GM19043 (cell line): ENCODE results near the gene NFYC.
"Not testable (repeated sequence)": the region's sequence is repeated elsewhere in the genome, so short reads cannot be mapped to it uniquely, and the experiment has no call there.

Source experiments
- ATAC-seq: cut with Tn5 transposase; IDR thresholded peaks from one replicate; pipeline ENCODE4 v1.9.1; 2021; ENCODE audit warnings: low read depth; ENCODE audit not compliant: unreplicated experiment

Gene NFYC

GRCh38 chr1:40704817-40705733 lies 13.6 kb downstream of the NFYC start:
- no peak for ATAC-seq

GRCh38 chr1:40706626-40707025 lies 15.1 kb downstream of the NFYC start:
- ATAC-seq: no peak

DNA sequence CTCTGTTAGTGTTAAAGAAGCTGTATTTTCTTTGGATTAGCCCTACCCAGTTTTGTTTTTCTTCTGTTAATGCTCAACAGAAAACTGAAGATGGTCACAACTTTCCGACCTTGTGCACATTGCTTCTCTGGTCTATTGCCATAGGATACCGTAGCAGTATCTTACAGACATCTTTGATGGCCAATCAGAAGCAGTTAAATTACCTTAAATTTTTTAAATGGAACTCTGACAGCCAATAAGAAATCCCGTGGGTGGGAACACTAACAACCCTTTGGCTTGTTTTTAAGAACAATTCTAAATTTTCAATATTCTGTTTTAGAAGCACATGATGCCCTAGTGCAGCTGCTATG lies 17.2 kb downstream of the NFYC start:
- peak; percentile 70 for ATAC-seq

GRCh38 chr1:40709100-40709801 lies 17.7 kb downstream of the NFYC start:
- peak; percentile 88 for ATAC-seq

DNA sequence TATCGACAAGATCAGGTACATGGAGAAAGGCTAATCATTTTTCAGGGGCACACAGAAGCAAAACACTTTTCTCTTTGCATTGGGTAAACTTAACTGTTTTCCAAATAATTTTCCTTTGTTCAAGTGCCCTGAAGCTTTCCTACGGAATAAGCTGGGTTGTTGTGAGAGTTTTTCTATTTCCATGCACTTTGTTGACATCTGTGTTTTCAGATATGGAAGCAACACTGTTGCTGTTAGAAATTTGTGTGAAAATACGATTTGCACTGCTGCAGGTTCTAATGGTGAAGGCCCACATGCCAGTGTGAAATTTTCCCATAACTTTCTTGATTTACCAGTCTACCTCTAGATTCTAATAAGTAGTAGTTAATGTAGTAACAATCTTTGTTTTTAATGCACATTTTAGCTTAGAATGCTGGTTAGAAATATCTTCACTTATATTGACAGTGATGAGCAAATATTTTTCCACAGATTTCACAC lies 18.3 kb downstream of the NFYC start:
- ATAC-seq: no peak

GRCh38 chr1:40710581-40711315 lies 19.2 kb downstream of the NFYC start:
- ATAC-seq: no peak

DNA sequence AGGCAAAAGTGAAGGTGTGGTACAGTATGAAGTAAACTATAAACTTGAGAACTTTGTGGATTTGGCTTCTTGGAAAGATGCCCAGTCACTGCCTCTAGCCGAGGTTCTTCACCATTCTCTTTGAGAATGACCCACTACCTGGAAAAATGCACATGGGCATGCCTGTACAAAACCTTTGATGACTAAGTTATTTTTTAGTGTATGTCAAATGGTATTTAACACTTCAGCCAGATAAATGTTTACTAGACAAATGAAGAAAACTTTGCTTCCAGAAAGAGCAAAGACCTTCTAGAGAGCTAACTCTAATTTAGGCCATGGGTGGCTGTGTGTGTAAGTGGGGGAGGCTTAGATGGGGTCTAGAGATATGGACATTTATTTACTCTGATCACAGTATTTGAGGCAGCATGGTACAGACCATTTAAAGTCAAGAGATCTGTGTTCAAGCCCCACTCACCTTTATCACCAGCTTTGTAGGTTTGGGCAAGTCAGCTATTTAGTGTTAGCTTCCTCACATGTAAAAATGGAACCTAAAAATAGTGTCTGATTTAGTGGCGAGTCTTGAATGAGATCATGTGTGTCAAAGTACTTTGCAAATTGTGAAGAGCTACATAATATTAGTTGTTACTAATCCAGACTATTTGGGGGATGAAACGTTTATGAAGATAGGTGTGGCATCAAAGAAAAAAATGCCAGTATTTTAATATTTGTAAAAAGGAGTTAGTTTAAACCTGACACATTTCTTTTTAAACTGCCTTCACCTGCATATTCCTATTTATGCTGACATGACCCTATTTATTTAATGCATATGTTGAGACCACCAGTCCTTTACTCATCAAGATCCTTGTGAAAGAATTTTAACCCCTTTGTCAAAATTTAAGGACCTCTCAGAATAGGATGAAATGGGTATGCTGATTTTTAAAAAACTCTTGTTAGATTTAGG lies 20.2 kb downstream of the NFYC start:
- no peak for ATAC-seq

DNA sequence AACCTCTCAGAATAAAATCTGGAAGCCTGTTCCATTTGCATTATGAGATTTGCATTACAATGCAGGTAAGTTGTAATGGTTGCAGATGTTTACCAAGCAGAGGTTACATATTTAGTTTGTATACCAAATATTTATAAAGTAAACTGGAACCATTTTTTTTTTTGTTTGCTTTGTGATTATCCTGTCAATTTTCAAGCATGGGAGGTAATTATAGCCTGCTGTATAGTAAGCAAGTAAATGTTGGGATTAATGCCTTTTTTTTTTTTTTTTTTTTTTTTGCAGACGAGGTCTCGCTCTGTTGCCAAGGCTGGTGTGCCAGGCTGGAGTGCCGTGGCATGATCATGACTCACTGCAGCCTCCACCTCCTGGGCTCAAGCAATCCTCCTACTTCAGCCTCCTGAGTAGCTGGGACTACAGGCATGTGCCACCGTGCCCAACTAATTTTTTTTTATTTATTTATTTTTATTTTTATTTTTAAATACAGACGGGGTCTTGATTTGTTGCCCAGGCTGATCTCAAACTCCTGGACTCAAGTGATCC lies 21.0 kb downstream of the NFYC start:
- ATAC-seq: no peak

DNA sequence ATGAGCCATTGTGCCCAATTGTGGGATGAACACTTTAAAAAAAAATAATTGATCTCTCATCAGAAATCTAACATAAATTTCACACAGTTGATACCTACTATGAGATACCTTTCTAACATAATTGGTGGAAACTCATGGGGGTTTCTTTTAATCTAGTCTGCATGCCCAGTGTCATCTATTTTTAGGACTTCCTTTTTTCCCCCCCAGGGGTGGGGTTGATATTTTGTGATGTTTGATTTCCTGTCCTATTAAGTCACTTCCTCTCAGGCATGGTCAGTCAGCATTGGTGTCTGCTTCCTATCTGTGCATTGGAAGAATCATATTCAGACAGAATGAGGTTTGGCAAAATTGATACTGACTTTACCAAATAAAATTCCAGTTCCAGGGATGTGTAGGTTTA lies 21.5 kb downstream of the NFYC start:
- ATAC-seq: no peak

GRCh38 chr1:40715491-40716059 lies 24.1 kb downstream of the NFYC start:
- no peak for ATAC-seq

- ATAC-seq: no peak
Observed at GRCh38 chr1:40717065-40717464, 25.6 kb downstream of the NFYC start.

- ATAC-seq: no peak
Observed at GRCh38 chr1:40717955-40718354, 26.5 kb downstream of the NFYC start.

DNA sequence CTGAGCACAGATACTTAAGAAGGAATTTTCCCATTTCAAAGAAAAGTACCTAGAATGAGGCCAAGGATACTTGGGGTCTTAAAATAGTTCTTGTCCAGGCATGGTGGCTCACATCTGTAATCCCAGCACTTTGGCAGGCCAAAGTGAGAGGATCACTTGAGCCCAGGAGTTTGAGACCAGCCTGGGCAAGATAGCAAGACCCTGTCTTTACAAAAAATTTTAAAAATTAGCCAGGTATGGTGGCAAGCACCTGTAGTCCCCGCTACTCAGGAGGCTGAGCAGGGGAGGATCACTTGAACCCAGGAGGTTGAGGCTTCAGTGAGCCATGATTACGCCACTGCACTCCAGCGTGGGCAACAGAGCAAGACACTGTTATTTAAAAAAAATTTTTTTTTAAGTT lies 29.0 kb downstream of the NFYC start:
- no peak for ATAC-seq

DNA sequence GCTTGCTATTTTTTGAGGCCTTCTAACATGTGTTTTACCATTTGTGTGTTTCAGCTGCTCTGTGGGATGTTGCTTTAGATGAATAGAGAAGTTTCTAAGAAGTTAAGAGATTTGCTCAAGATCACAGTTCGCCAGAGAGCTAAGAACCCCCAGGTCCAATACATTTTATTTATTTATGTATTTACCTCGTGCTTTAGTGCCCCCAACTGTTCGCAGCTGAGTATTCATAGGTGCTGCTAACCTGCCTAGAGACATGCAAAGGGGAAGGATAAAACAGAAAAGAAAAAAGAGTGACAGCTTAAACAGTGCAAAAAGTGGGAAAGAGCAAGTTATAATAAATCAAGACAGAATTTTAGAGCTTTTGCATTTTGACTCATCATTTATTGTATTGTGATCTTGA lies 31.1 kb downstream of the NFYC start:
- no peak for ATAC-seq

DNA sequence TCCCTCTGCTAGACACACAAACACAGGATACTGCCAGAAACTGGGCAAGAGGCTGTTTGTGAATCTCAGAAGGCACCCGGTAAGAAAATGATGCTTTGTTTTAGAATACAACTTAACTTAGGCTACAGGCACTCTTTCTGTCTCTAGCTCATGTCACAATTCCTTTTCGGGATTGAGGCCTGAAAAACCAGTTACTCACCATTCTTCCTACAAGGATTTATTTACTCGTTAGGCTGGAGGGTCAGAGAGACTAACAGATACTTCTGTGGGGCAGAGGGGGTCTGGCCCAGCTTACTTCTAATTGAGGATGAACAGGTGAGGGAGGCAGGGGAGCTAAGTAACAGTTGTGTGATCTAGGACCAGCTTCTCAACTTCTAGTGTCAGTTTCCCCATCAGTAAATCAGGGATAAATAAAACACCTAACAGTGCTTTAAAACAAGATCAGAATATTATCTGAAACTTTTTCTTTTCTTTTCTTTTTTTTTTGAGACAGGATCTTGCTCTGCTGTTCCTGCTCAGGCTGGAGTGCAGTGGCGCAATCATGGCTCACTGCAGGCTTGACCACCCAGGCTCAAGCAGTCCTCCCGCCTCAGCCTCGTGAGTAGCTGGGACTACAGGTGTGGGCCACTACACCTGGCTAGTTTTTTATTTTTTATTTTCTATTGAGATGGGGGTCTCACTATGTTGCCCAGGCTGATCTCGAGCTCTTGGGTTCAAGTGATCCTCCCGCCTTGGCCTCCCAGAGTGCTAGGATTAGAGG lies 31.9 kb downstream of the NFYC start:
- ATAC-seq: no peak

- not testable (repeated sequence) for ATAC-seq
Observed at GRCh38 chr1:40727662-40728061, 36.2 kb downstream of the NFYC start.

DNA sequence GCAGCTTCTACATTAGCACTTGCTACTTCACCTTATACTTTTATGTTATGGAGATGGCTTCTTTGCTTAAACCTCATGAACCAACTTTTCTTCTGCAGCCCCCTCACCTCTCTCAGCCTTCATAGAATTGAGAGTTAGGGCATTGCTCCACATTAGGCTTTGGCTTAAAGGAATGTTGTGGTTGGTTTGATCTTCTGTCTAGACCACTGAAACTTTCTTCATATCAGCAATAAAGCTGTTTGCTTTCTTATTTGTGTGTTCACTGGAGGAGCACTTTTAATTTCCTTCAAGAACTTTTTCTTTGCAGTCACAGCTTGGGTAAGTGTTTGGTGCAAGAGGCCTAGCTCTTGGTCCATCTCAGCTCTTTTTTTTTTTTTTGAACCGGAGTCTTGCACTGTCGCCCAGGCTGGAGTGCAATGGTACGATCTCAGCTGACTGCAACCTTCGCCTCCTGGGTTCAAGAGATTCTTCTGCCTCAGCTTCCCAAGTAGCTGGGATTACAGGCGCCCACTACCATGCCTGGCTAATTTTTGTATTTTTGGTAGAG lies 37.9 kb downstream of the NFYC start:
- ATAC-seq: not testable (repeated sequence)

GRCh38 chr1:40732756-40733301 lies 41.3 kb downstream of the NFYC start:
- no peak for ATAC-seq
